SK-N-SH (cell line): ENCODE results near the gene ZBTB12. TPM values are rescaled to one million over a fixed set of nuclear protein-coding genes. Genes with fewer than 3 reads are reported as not detected.

Experiments
- CTCF ChIA-PET: fragments of 300-600, 350-600 bp; formaldehyde crosslinking; extraction: SDS; loops from one replicate; lab custom pipeline; 2021; lab: Yijun Ruan, JAX
- POLR2A ChIA-PET: fragments of 350-600 bp; sonication (Branson Sonifier 250); formaldehyde crosslinking; extraction: SDS; loops from one replicate; lab custom pipeline; 2020; ENCODE audit warnings: antibody characterized with exemption, inconsistent platforms; lab: Yijun Ruan, JAX
- DNase-seq: peaks from one replicate; pipeline ENCODE4 v3.0.0; 2012
- H2AFZ ChIP-seq: fragments of 200-600 bp; sonication (generic); 2 replicates; pipeline ENCODE4 v1.8.1; 2016; ENCODE audit warnings: antibody characterized with exemption, mild to moderate bottlenecking, low read depth
- H3F3A ChIP-seq: fragments of 200-600 bp; sonication (generic); replicated peaks from 2 replicates; pipeline ENCODE3; 2016; ENCODE audit warnings: antibody characterized with exemption, mild to moderate bottlenecking; ENCODE audit not compliant: insufficient read depth
- H3K27ac ChIP-seq, 2 experiments: fragments of 200-500 bp in 1 of 2; fragments of 200-600 bp in 1 of 2; sonication (Bioruptor generic) in 1 of 2; sonication (generic), shearing (Covaris generic) in 1 of 2; 2 replicates each; pipeline versions ENCODE4 v1.5.1 to v1.6.1; 2014 to 2016; ENCODE audit warnings: low read depth in 2 of 2, inconsistent platforms in 1 of 2, low read length in 1 of 2, mild to moderate bottlenecking in 1 of 2, mixed read lengths in 1 of 2
- H3K27me3 ChIP-seq: fragments of 200-600 bp; sonication (generic), shearing (Covaris generic); 2 replicates; pipeline ENCODE4 v1.6.1; 2016; ENCODE audit warnings: mixed run types; ENCODE audit not compliant: insufficient read depth
- H3K36me3 ChIP-seq, 2 experiments: fragments of 200-500 bp in 1 of 2; fragments of 200-600 bp in 1 of 2; sonication (Bioruptor generic) in 1 of 2; sonication (generic) in 1 of 2; replicated peaks in 1 of 2; 2 replicates each; pipeline versions ENCODE3 to v1.5.1; 2014 to 2016; ENCODE audit warnings: low read length in 1 of 2, mild to moderate bottlenecking in 1 of 2; ENCODE audit not compliant: insufficient read depth in 2 of 2, control insufficient read depth in 1 of 2
- H3K4me1 ChIP-seq, 2 experiments: fragments of 200-500 bp in 1 of 2; fragments of 200-600 bp in 1 of 2; sonication (Bioruptor generic) in 1 of 2; sonication (generic), shearing (Covaris generic) in 1 of 2; 2 replicates each; pipeline versions ENCODE4 v1.5.1 to v1.6.1; 2014 to 2016; ENCODE audit warnings: low read depth in 1 of 2, low read length in 1 of 2, mixed run types in 1 of 2; ENCODE audit not compliant: insufficient read depth in 2 of 2, control insufficient read depth in 1 of 2
- H3K4me2 ChIP-seq: fragments of 200-600 bp; sonication (generic), shearing (Covaris generic); 2 replicates; pipeline ENCODE4 v1.6.1; 2017; ENCODE audit warnings: mixed run types
- H3K4me3 ChIP-seq, 2 experiments: fragments of 200-500 bp in 1 of 2; fragments of 200-600 bp in 1 of 2; sonication (Bioruptor generic) in 1 of 2; sonication (generic), shearing (Covaris generic) in 1 of 2; 2 replicates each; pipeline versions ENCODE4 v1.5.1 to v1.8.1; 2014 to 2016; ENCODE audit warnings: low read depth in 2 of 2, inconsistent platforms in 1 of 2, low read length in 1 of 2, mild to moderate bottlenecking in 1 of 2, mixed read lengths in 1 of 2, moderate library complexity in 1 of 2
- H3K79me2 ChIP-seq: fragments of 200-600 bp; sonication (generic); 2 replicates; pipeline ENCODE4 v1.8.1; 2017; ENCODE audit warnings: mild to moderate bottlenecking; ENCODE audit not compliant: insufficient read depth
- H3K9ac ChIP-seq: fragments of 200-600 bp; sonication (generic); 2 replicates; pipeline ENCODE4 v1.6.1; 2017; ENCODE audit warnings: mixed run types
- H3K9me2 ChIP-seq: fragments of 200-600 bp; sonication (generic); 2 replicates; pipeline ENCODE4 v1.6.1; 2017; ENCODE audit warnings: mixed run types
- H3K9me3 ChIP-seq: fragments of 200-600 bp; sonication (generic); 2 replicates; pipeline ENCODE4 v1.6.1; 2017; ENCODE audit warnings: mixed run types, mild to moderate bottlenecking, moderate library complexity
- H4K20me1 ChIP-seq: fragments of 200-600 bp; sonication (generic); 2 replicates; pipeline ENCODE4 v1.6.1; 2017; ENCODE audit warnings: mild to moderate bottlenecking, mixed run types; ENCODE audit not compliant: insufficient read depth
- FOXJ3 ChIP-seq: sonication (generic); formaldehyde crosslinking; IDR thresholded peaks from 2 replicates; pipeline ENCODE4 v1.5.1; 2020; ENCODE audit warnings: mild to moderate bottlenecking, missing genetic modification reagents
- GABPA ChIP-seq: IDR thresholded peaks from 2 replicates; pipeline ENCODE4 v1.4.0; 2012; ENCODE audit warnings: low read depth, mild to moderate bottlenecking
- NFIC ChIP-seq: IDR thresholded peaks from 2 replicates; pipeline ENCODE4 v1.4.0; 2012; ENCODE audit warnings: borderline replicate concordance
- RXRA ChIP-seq: IDR thresholded peaks from 2 replicates; pipeline ENCODE4 v1.4.0; 2012; ENCODE audit warnings: low read depth, mild to moderate bottlenecking, borderline replicate concordance
- SIN3A ChIP-seq: IDR thresholded peaks from 2 replicates; pipeline ENCODE4 v1.6.1; 2012; ENCODE audit warnings: low read depth, mild to moderate bottlenecking, low read length, moderate library complexity, borderline replicate concordance
- TAF1 ChIP-seq: IDR thresholded peaks from 2 replicates; pipeline ENCODE4 v1.6.1; 2012; ENCODE audit warnings: low read depth, mild to moderate bottlenecking, low read length, moderate library complexity, borderline replicate concordance
- TCF12 ChIP-seq: IDR thresholded peaks from 2 replicates; pipeline ENCODE4 v1.4.0; 2012
- TEAD4 ChIP-seq: IDR thresholded peaks from 2 replicates; pipeline ENCODE4 v1.4.0; 2012; ENCODE audit warnings: mild to moderate bottlenecking, borderline replicate concordance; ENCODE audit not compliant: insufficient read depth
- YY1 ChIP-seq: IDR thresholded peaks from 2 replicates; pipeline ENCODE4 v1.4.0; 2012; ENCODE audit warnings: low read depth, mild to moderate bottlenecking
- WGBS: methylation state at CpG from one replicate; pipeline ENCODE4 v1.1.6; 2017; ENCODE audit warnings: low lambda C conversion rate; 5-methylcytosine and 5-hydroxymethylcytosine counted together
- polyA plus RNA-seq, 3 experiments: library from polyadenylated mRNA; depleted of rRNA; stranded (reverse); fragments of >200 nt; gene quantifications; 2 replicates each; pipeline ENCODE4 v1.2.3, GENCODE V29; 2012
- TF ChIP-seq, protein P1 (sequence below): fragments of 150-350 bp; IDR thresholded peaks from 2 replicates; pipeline ENCODE4 v1.6.1; 2017; ENCODE audit warnings: antibody characterized with exemption, low read length, low read depth, borderline replicate concordance
- TF ChIP-seq, protein P2 (sequence below): IDR thresholded peaks from 2 replicates; pipeline ENCODE4 v1.4.0; 2012; ENCODE audit warnings: low read depth, borderline replicate concordance
- TF ChIP-seq, protein P3 (sequence below): fragments of 150-350 bp; IDR thresholded peaks from 2 replicates; pipeline ENCODE4 v1.6.1; 2016; ENCODE audit warnings: mild to moderate bottlenecking, low read depth, low read length

Gene ZBTB12
- polyA plus RNA-seq, 1 of the 3 experiments (the other 2 are of a cell fraction), result 8.3 TPM

DNA sequence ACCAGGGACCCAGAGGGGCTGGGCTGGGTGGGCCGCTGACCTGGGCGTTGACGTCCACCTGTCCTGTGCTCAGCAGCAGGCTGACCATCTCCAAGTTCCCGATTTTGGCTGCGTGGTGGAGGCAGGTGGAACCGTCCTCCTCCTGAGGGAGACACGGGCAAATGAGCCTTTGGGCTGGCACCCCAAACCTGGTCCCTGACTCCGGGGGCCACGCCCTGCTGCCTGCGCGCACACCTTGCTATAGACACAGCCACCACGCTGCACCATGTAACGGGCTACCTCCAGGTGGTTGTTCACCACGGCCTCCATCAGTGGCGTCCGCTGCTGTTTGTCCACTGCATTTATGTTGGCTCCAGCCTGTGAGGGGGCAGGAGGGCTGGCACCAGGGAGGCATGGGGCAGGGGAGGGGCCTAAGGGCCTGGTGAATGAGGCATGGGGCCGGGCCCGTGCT lies 15.3 kb downstream of the ZBTB12 start:
- Histone ChIP-seq H3K4me1 (no peaks in the 10 kb centered on the region), H3K4me2 (no peak overlapping the region), H3K4me3 (no peak overlapping the region), H3K9me3 (no peaks in the 10 kb centered on the region), H4K20me1 (no peaks in the 10 kb centered on the region), H3K9ac (no peak overlapping the region), H3K27ac (no peak overlapping the region), H3K36me3 (peaks cover 27 to 69% of the 10 kb centered on the region in 2 experiments), H2AFZ (no peak overlapping the region), H3K9me2 (no peaks in the 10 kb centered on the region), H3K27me3 (no peaks in the 10 kb centered on the region), H3K79me2 (no peaks in the 10 kb centered on the region), H3F3A (peaks cover 9% of the 10 kb centered on the region)
- DNase-seq, result peak; percentile 11
- 93% methylated on average over 13 of the region's 18 CpGs for WGBS
- POLR2A ChIA-PET, result interaction anchor here (1.1 kb wide), 1 partner anchor 24 kb away, joined by 3 read pairs; the partner anchor contains the start of gene NEU1
- TF ChIP-seq, protein P1, sequence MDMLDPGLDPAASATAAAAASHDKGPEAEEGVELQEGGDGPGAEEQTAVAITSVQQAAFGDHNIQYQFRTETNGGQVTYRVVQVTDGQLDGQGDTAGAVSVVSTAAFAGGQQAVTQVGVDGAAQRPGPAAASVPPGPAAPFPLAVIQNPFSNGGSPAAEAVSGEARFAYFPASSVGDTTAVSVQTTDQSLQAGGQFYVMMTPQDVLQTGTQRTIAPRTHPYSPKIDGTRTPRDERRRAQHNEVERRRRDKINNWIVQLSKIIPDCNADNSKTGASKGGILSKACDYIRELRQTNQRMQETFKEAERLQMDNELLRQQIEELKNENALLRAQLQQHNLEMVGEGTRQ, result no peak
- no peak for TF ChIP-seq GABPA
- no peak for TF ChIP-seq TEAD4
- no peak for TF ChIP-seq NFIC
- no peak for TF ChIP-seq TAF1
- no peak for TF ChIP-seq SIN3A
- CTCF ChIA-PET, result interaction anchor here (1.0 to 1.2 kb wide), 2 partner anchors 10 to 23 kb away, joined by 3 to 4 read pairs; no protein-coding TSS in a partner anchor

DNA sequence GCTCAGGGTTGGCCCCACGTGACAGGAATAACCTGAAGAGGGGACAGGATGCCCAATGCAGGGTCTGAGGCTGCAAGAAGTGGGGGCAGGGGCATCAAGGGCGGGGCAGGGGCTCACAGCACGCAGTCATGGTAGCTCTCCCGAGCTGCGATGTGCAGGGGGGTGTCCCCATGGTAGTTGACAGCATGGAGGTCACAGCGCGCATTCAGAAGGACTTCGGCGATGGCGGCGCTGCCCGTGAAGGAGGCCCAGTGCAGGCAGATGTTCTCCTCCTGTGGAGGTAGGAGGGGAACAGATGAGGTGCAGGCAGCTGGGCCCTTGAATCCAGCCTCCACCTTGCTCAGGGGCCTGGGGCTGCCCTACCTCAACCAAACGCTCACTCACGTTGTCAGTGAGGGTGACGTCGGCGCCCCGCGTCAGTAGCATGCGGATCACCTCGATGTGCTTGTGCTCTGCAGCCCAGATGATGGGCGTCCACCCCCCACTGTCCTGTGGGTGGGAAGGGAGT lies 17.3 kb downstream of the ZBTB12 start:
- Histone ChIP-seq H3K9me3 (no peaks in the 10 kb centered on the region), H3K27ac (no peak overlapping the region), H3K9ac (no peak overlapping the region), H3K4me3 (no peak overlapping the region), H3K79me2 (no peaks in the 10 kb centered on the region), H3K4me2 (no peak overlapping the region), H4K20me1 (no peaks in the 10 kb centered on the region), H3K4me1 (no peaks in the 10 kb centered on the region), H2AFZ (no peak overlapping the region), H3K36me3 (peaks cover 16 to 80% of the 10 kb centered on the region in 2 experiments), H3K27me3 (no peaks in the 10 kb centered on the region), H3K9me2 (no peaks in the 10 kb centered on the region), H3F3A (peaks cover 5% of the 10 kb centered on the region)
- TF ChIP-seq, protein P2, sequence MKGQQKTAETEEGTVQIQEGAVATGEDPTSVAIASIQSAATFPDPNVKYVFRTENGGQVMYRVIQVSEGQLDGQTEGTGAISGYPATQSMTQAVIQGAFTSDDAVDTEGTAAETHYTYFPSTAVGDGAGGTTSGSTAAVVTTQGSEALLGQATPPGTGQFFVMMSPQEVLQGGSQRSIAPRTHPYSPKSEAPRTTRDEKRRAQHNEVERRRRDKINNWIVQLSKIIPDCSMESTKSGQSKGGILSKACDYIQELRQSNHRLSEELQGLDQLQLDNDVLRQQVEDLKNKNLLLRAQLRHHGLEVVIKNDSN, result no peak
- TF ChIP-seq TCF12 (no peak), NFIC (no peak), FOXJ3 (CRISPR knock-in tag) (no peak), YY1 (no peak), RXRA (no peak)
- TF ChIP-seq, protein P3, sequence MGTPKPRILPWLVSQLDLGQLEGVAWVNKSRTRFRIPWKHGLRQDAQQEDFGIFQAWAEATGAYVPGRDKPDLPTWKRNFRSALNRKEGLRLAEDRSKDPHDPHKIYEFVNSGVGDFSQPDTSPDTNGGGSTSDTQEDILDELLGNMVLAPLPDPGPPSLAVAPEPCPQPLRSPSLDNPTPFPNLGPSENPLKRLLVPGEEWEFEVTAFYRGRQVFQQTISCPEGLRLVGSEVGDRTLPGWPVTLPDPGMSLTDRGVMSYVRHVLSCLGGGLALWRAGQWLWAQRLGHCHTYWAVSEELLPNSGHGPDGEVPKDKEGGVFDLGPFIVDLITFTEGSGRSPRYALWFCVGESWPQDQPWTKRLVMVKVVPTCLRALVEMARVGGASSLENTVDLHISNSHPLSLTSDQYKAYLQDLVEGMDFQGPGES, result no peak
- ChIA-PET CTCF (interaction anchor here (1.0 kb wide), 1 partner anchor 9 kb away, joined by 3 read pairs; no protein-coding TSS in a partner anchor), POLR2A (interaction anchor here (1.1 kb wide), 1 partner anchor 18 kb away, joined by 3 read pairs; no protein-coding TSS in a partner anchor)
- 93% methylated on average over 12 of the region's 22 CpGs for WGBS
- peak; percentile 14 for DNase-seq
